ENCODE results near the gene RPL41. TPM values are rescaled to one million over a fixed set of nuclear protein-coding genes. Genes with fewer than 3 reads are reported as not detected.
"Not testable (repeated sequence)": the region's sequence is repeated elsewhere in the genome, so short reads cannot be mapped to it uniquely, and the experiment has no call there.

RPL41 gene
- polyA plus RNA-seq, 1 of the 3 experiments (the other 2 are of a cell fraction) = 12,464 TPM

DNA sequence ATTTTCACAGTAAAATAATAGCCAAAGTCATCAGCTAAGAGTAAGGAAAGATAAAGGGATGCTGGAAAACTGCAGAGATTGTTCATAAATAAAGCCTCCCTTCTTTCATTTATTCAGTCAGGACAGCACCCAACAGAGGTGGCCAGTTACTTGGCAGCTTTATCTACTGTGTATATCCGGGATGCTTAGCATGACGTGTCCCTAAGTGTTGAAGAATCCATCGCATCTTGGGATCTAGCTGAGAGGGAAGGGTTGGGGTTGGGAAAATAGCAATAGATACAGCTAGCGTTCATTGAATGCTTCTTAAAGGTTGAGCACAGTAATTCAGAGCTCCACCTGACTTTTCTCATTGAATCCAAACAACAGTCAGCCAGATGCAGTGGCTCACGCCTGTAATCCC, 42.0 kb upstream of the RPL41 start:
- Histone ChIP-seq H3F3A (replicated peaks; ENCODE audit: insufficient read depth) (peaks cover 10% of the 10 kb centered on the region), H3K9me2 (no peaks in the 10 kb centered on the region), H3K9ac (no peak overlapping the region), H3K4me2 (no peak overlapping the region), H3K4me3 (ENCODE audit: low read depth in 2 of 2, low read length in 1 of 2) (no peak overlapping the region), H2AFZ (ENCODE audit: low read depth) (no peak overlapping the region), H3K36me3 (replicated peaks in 1 of 2; ENCODE audit: control insufficient read depth in 1 of 2, insufficient read depth in 2 of 2, low read length in 1 of 2) (no peaks in the 10 kb centered on the region), H3K27me3 (ENCODE audit: insufficient read depth) (no peaks in the 10 kb centered on the region), H4K20me1 (ENCODE audit: insufficient read depth) (no peaks in the 10 kb centered on the region), H3K4me1 (ENCODE audit: control insufficient read depth in 1 of 2, insufficient read depth in 2 of 2, low read depth in 1 of 2, low read length in 1 of 2) (no peaks in the 10 kb centered on the region; a peak in 1 of 4 replicates), H3K79me2 (ENCODE audit: insufficient read depth) (no peaks in the 10 kb centered on the region), H3K9me3 (no peaks in the 10 kb centered on the region), H3K27ac (ENCODE audit: low read depth in 2 of 2, low read length in 1 of 2) (no peak overlapping the region)
- ChIA-PET CTCF (no interaction called here), POLR2A (no interaction called here)
- TF ChIP-seq, protein P1, sequence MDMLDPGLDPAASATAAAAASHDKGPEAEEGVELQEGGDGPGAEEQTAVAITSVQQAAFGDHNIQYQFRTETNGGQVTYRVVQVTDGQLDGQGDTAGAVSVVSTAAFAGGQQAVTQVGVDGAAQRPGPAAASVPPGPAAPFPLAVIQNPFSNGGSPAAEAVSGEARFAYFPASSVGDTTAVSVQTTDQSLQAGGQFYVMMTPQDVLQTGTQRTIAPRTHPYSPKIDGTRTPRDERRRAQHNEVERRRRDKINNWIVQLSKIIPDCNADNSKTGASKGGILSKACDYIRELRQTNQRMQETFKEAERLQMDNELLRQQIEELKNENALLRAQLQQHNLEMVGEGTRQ (IDR thresholded peaks at IDR 0.05; ENCODE audit: borderline replicate concordance, low read depth, low read length) = no peak
- no peak for DNase-seq
- 86% methylated on average over 5 of the region's 5 CpGs for WGBS (ENCODE audit: low lambda C conversion rate)

DNA sequence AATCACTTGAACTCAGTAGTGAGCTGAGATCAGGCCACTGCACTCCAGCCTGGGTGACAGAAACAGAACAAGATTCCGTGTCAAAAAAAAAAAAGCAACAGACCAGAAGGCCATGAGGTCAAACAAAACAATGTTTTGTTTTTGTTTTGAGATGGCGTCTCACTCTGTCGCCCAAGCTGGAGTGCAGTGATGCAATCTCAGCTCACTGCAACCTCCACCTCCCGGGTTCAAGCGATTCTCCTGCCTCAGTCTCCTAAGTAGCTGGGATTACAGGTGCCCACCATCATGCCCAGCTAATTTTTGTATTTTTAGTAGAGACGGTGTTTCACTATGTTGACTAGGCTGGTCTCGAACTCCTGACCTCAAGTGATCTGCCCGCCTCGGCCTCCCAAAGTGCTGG, 38.5 kb upstream of the RPL41 start:
- peaks cover 12% of the 10 kb centered on the region for H3F3A ChIP-seq (replicated peaks; ENCODE audit: insufficient read depth)
- H2AFZ ChIP-seq (ENCODE audit: low read depth); H3K79me2 ChIP-seq (ENCODE audit: insufficient read depth); H3K27ac ChIP-seq (ENCODE audit: low read depth in 2 of 2, low read length in 1 of 2); H3K4me1 ChIP-seq (ENCODE audit: control insufficient read depth in 1 of 2, insufficient read depth in 2 of 2, low read depth in 1 of 2, low read length in 1 of 2); H3K9ac ChIP-seq; DNase-seq; H4K20me1 ChIP-seq (ENCODE audit: insufficient read depth); H3K9me2 ChIP-seq; H3K4me3 ChIP-seq (ENCODE audit: low read depth in 2 of 2, low read length in 1 of 2); H3K27me3 ChIP-seq (ENCODE audit: insufficient read depth); H3K9me3 ChIP-seq; H3K4me2 ChIP-seq; H3K36me3 ChIP-seq (replicated peaks in 1 of 2; ENCODE audit: control insufficient read depth in 1 of 2, insufficient read depth in 2 of 2, low read length in 1 of 2): not testable (repeated sequence)
- CTCF ChIA-PET = interaction anchor here (0.6 to 1.6 kb wide), 3 partner anchors 31 to 82 kb away, joined by 3 to 6 read pairs (median 4); partner anchors contain the start of gene ESYT1
- POLR2A ChIA-PET = interaction anchor here (3.2 kb wide), 1 partner anchor 26 kb away, joined by 15 read pairs; the partner anchor contains the start of gene PA2G4
- 92% methylated on average over 9 of the region's 9 CpGs for WGBS (ENCODE audit: low lambda C conversion rate)

DNA sequence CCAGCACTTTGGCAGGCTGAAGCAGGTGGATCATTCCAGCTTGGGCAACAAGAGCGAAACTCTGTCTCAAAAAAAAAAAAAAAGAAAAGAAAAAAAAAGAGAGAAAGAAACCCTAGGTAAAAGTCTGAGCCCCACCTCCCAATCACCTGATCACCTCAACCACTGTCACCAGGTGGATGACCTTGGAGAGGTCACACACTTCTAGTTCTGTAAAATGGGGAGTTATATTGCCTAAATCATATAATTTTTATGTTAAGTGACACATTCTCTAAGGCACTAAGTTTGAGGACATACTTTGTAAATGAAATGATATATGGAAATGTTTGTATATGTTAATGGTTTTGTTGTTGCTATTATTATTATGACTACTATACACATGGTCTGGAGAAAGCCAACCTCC, 38.0 kb upstream of the RPL41 start:
- Histone ChIP-seq H3K4me2 (peak overlapping the region; percentile 97; the same call in 1 of the 2 replicates), H3K9me2 (no peaks in the 10 kb centered on the region), H3K9ac (no peak overlapping the region), H3K9me3 (no peaks in the 10 kb centered on the region), H3K27me3 (ENCODE audit: insufficient read depth) (no peaks in the 10 kb centered on the region), H2AFZ (ENCODE audit: low read depth) (peak overlapping the region; percentile 94; the same call in 1 of the 2 replicates), H3K4me1 (ENCODE audit: control insufficient read depth in 1 of 2, insufficient read depth in 2 of 2, low read depth in 1 of 2, low read length in 1 of 2) (peaks cover 0 to 6% of the 10 kb centered on the region in 2 experiments; a peak in 1 of 4 replicates), H4K20me1 (ENCODE audit: insufficient read depth) (no peaks in the 10 kb centered on the region), H3K4me3 (ENCODE audit: low read depth in 2 of 2, low read length in 1 of 2) (no peak overlapping the region), H3K36me3 (replicated peaks in 1 of 2; ENCODE audit: control insufficient read depth in 1 of 2, insufficient read depth in 2 of 2, low read length in 1 of 2) (no peaks in the 10 kb centered on the region), H3K79me2 (ENCODE audit: insufficient read depth) (no peaks in the 10 kb centered on the region), H3K27ac (ENCODE audit: low read depth in 2 of 2, low read length in 1 of 2) (peak overlapping the region in 1 of 2 experiments; percentile 36; a peak in 2 of 4 replicates), H3F3A (replicated peaks; ENCODE audit: insufficient read depth) (peaks cover 12% of the 10 kb centered on the region)
- DNase-seq = no peak
- 82% methylated on average over 1 of the region's 1 CpG for WGBS (ENCODE audit: low lambda C conversion rate)
- TF ChIP-seq SIN3A (IDR thresholded peaks at IDR 0.05; ENCODE audit: borderline replicate concordance, low read depth, low read length) (no peak), JUND (IDR thresholded peaks at IDR 0.05) (no peak), NRF1 (IDR thresholded peaks at IDR 0.05; ENCODE audit: low read depth, low read length) (no peak)
- TF ChIP-seq, protein P2, sequence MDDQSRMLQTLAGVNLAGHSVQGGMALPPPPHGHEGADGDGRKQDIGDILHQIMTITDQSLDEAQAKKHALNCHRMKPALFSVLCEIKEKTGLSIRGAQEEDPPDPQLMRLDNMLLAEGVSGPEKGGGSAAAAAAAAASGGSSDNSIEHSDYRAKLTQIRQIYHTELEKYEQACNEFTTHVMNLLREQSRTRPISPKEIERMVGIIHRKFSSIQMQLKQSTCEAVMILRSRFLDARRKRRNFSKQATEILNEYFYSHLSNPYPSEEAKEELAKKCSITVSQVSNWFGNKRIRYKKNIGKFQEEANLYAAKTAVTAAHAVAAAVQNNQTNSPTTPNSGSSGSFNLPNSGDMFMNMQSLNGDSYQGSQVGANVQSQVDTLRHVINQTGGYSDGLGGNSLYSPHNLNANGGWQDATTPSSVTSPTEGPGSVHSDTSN (IDR thresholded peaks at IDR 0.05) = no peak
- TF ChIP-seq, protein P3, sequence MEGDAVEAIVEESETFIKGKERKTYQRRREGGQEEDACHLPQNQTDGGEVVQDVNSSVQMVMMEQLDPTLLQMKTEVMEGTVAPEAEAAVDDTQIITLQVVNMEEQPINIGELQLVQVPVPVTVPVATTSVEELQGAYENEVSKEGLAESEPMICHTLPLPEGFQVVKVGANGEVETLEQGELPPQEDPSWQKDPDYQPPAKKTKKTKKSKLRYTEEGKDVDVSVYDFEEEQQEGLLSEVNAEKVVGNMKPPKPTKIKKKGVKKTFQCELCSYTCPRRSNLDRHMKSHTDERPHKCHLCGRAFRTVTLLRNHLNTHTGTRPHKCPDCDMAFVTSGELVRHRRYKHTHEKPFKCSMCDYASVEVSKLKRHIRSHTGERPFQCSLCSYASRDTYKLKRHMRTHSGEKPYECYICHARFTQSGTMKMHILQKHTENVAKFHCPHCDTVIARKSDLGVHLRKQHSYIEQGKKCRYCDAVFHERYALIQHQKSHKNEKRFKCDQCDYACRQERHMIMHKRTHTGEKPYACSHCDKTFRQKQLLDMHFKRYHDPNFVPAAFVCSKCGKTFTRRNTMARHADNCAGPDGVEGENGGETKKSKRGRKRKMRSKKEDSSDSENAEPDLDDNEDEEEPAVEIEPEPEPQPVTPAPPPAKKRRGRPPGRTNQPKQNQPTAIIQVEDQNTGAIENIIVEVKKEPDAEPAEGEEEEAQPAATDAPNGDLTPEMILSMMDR (IDR thresholded peaks at IDR 0.05) = no peak
- POLR2A ChIA-PET = interaction anchor here (3.2 kb wide), 1 partner anchor 26 kb away, joined by 15 read pairs; the partner anchor contains the start of gene PA2G4
- CTCF ChIA-PET = interaction anchor here (1.0 to 3.4 kb wide), 10 partner anchors 12 to 111 kb away, joined by 4 to 13 read pairs (median 8); partner anchors contain the start of genes ESYT1, SMARCC2 and ZC3H10
